WTC11 (cell line): Measurements from ENCODE around the gene ZIC2.

ENCODE experiments used
- ATF3 ChIP-seq: sonication (generic); formaldehyde crosslinking; conservative IDR thresholded peaks from 2 replicates; pipeline ENCODE4 v1.8.1; 2022; ENCODE audit warnings: mild to moderate bottlenecking, missing genetic modification reagents
- ATF6 ChIP-seq: sonication (generic); formaldehyde crosslinking; IDR thresholded peaks from 2 replicates; pipeline ENCODE4 v1.8.1; 2023; ENCODE audit warnings: mild to moderate bottlenecking, missing genetic modification reagents
- CTCF ChIP-seq: fragments of 200-600 bp; IDR thresholded peaks from 2 replicates; pipeline ENCODE4 v1.8.0; 2022; ENCODE audit warnings: antibody characterized with exemption
- E2F4 ChIP-seq: sonication (generic); formaldehyde crosslinking; IDR thresholded peaks from 2 replicates; pipeline ENCODE4 v1.8.1; 2022; ENCODE audit warnings: low read depth, mild to moderate bottlenecking, moderate library complexity, missing genetic modification reagents, borderline replicate concordance
- FOXP1 ChIP-seq: sonication (generic); formaldehyde crosslinking; IDR thresholded peaks from 2 replicates; pipeline ENCODE4 v1.8.0; 2022; ENCODE audit warnings: missing genetic modification reagents, mild to moderate bottlenecking, moderate library complexity, borderline replicate concordance
- MAX ChIP-seq: sonication (generic); formaldehyde crosslinking; IDR thresholded peaks from 2 replicates; pipeline ENCODE4 v1.8.0; 2022; ENCODE audit warnings: mild to moderate bottlenecking, missing genetic modification reagents
- NR3C1 ChIP-seq: sonication (generic); formaldehyde crosslinking; conservative IDR thresholded peaks from 2 replicates; pipeline ENCODE4 v1.8.1; 2023; ENCODE audit warnings: low read depth, mild to moderate bottlenecking, missing genetic modification reagents
- STAT6 ChIP-seq: sonication (generic); formaldehyde crosslinking; conservative IDR thresholded peaks from 2 replicates; pipeline ENCODE4 v1.8.1; 2023; ENCODE audit warnings: mild to moderate bottlenecking, low read depth, missing genetic modification reagents, moderate library complexity
- TEAD1 ChIP-seq: sonication (generic); formaldehyde crosslinking; IDR thresholded peaks from 2 replicates; pipeline ENCODE4 v1.8.0; 2022; ENCODE audit warnings: mild to moderate bottlenecking, missing genetic modification reagents
- USF1 ChIP-seq: sonication (generic); formaldehyde crosslinking; IDR thresholded peaks from 2 replicates; pipeline ENCODE4 v1.8.0; 2022; ENCODE audit warnings: mild to moderate bottlenecking, missing genetic modification reagents
- USF2 ChIP-seq: sonication (generic); formaldehyde crosslinking; IDR thresholded peaks from 2 replicates; pipeline ENCODE4 v1.8.1; 2023; ENCODE audit warnings: mild to moderate bottlenecking, missing genetic modification reagents, moderate library complexity
- ZNF416 ChIP-seq: fragments of 250-450 bp; sonication (Bioruptor Pico); IDR thresholded peaks from 2 replicates; pipeline ENCODE4 v1.9.0; 2021; ENCODE audit warnings: mild to moderate bottlenecking, inconsistent platforms
- ZNF512 ChIP-seq: sonication (generic); formaldehyde crosslinking; IDR thresholded peaks from 2 replicates; pipeline ENCODE4 v1.8.1; 2022; ENCODE audit warnings: missing genetic modification reagents, borderline replicate concordance

- TF ChIP-seq FOXP1 (CRISPR knock-in tag) (no peak), CTCF (peak; percentile 25; the same call in 1 of the 2 replicates), TEAD1 (CRISPR knock-in tag) (no peak), USF1 (CRISPR knock-in tag) (no peak), USF2 (CRISPR knock-in tag) (no peak), ATF6 (CRISPR knock-in tag) (no peak), ZNF512 (CRISPR knock-in tag) (no peak), E2F4 (CRISPR knock-in tag) (no peak), ZNF416 (no peak), ATF3 (CRISPR knock-in tag) (no peak), STAT6 (CRISPR knock-in tag) (no peak), NR3C1 (CRISPR knock-in tag) (no peak), MAX (CRISPR knock-in tag) (no peak)
These were observed 45.8 kb upstream of the ZIC2 start for GRCh38 chr13:99935772-99936171.
